GM18526 (cell line): ENCODE measurements around the gene TTLL11.

Experiments used
- POLR2A ChIP-seq: IDR thresholded peaks from 3 replicates; pipeline ENCODE4 v1.6.1; 2011; ENCODE audit not compliant: insufficient read length; ENCODE audit errors: extremely low read depth

The TTLL11 gene

DNA sequence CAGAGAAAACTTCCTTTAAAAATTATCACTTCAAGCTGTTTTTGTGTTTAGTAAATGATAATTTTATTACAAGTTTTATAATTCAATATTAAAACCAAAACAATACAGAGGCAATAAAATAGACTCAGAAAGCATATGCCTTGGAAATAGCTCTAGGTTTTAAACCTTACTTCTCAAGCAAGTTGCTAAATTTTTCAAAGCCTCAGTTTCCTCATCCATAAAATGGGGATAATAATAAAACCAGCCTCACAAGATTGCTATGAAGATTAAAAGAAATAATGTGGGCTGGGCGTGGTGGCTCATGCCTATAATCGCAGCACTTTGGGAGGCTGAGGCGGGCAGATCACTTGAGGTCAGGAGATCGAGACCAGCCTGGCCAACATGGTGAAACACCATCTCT lies 62.8 kb downstream of the TTLL11 start:
- TF ChIP-seq POLR2A: no peak

DNA sequence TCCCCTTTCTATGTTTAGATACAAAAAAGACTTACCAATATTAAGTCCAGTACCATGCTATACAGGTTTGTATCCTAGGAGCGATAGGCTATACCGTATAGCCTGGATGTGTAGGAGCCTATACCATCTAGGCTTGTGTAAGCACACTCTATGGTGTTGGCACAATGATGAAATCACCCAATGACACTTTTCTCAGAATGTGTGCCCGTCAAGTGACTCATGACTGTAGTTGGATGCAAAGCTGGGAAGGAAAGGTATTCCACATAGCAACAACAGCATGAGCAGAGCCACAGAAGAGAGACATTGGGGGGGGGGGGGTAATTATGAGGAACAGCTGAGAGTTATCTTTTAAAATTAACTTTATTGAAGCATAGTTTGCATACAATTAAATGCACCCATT lies 63.2 kb downstream of the TTLL11 start:
- no peak for TF ChIP-seq POLR2A

DNA sequence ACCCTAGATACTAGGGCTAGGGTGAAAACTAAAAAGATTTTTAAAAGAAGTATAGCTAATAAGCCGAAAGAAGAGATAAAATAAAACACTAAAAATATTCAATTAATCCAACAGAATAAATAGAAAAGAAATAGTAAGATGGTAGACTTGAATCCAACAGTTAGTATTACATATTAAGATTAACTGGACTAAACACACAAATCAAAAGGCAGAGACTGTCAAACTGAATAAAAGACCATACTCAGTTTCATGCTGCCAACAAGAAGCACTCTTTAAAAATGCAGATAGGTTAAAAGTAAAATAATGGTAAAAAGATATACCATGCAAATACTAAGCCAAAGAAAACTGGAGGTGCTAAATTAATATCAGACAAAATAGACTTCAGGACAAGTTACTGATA lies 65.0 kb downstream of the TTLL11 start:
- TF ChIP-seq POLR2A: no peak

DNA sequence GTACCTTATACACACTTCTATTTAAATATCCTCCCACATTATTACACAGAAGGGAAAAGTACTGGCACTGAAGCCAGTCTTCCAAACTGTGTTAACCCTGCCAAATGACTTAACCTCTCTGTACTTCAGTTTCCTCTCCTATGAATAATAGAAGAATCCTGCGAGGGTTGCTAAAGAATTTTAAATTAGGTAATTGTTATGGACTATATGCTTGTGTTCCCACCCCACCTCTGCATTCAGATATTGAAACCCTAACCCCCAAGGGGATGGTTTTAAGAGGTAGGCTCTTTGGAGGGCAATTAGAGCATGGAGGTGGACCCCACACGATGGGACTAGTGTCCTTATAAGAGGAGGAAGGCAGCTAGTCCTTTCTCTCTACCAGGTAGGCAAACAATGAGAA lies 72.7 kb downstream of the TTLL11 start:
- TF ChIP-seq POLR2A: no peak

DNA sequence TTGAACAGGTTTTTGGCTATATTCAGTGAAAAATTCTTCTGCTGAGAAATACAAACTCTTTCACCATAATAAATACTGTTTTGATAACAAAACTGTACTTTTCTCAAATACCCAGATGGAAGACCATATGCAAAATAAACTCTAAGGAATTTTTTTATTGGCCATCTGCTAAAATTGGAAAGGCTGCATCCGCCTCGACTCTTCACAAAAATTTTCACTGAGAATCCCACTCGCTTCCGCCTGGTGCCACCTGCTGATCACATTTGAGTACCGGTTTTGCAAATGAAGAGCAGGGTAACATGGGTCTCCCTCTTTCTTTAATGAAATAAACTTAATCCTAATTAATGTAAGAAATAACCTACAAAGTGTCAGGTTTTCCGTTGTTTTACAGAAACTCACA lies 76.4 kb downstream of the TTLL11 start:
- TF ChIP-seq POLR2A: no peak

DNA sequence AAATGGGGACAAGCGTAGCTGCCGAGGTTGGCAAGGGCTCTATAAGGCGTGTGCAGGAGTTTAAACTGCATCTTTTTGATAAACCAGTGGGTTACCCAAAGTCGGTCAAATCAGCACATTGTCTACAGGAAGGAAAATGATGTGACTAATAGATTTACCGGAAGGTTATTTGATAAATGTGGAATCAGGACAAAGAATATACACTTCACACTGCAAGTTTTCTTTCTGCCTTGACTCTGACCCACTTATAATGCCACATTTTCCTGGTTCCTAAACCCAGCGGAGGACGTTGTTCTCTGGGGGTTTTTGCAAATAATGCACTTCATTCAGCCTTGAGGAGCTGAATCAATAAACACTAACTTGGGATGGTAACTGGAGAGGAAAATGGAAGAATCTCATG lies 76.8 kb downstream of the TTLL11 start:
- no peak for TF ChIP-seq POLR2A

DNA sequence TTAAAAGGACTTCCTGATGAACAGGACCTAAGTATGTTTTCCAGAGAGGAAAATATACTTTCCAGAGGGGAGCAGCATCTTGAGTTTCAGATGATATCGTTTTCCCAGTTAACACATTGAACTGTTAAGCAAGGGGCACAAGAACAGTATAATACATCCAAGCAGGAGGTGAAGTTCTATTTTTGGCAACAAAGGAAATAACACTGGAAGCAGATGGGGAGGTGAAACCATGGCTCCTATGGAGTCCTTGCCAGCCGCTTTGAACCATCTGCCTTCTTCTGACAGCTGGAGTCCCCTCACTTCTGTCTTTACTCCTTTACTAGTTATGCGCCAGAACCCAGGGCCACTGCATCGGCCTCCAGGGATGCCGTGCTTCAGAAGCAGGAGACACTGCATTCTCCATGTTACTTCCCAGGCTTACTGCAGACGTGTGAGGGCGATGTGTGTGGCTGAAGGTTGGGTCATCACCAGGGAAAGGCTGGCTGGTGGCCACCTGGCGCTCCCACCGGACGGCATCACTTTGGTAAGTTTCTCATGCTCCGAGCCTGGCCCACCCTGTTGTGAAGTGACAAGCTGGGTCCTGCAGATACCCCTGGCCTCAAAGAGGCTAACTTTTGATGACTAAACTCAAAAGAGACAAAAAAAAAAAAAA lies 77.8 kb downstream of the TTLL11 start:
- no peak for TF ChIP-seq POLR2A

DNA sequence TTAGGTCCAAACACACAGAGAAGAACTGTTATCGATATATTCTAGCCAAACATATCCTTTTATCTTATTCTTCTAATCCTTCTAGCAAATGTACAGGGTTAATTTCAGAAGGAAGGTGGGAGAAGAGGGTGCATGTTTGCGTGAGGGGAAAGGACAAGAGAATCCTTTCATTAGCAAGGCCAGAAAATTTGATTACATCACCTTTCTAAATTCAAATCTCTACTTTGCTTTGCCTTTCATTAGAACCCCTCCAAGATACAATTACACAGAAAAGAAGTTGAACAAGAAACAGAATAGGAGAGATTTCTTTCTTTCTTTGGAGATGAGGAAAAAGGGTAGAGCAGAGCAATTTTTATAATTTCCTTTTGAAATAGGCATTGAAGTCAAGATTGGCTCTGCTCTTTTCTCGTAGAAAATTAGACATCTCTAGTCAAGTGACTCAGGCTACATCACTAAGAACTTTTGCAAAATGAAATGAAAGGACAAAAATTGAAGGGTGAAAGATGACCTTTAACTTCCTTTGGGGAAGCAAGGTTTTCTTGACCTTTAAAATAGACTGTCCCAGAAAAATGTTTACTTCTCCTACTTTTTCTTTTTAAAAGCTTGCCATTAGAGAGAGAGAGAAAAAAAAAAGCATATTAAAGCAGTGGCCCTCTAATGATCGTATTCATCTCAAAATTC lies 81.2 kb downstream of the TTLL11 start:
- TF ChIP-seq POLR2A: no peak

DNA sequence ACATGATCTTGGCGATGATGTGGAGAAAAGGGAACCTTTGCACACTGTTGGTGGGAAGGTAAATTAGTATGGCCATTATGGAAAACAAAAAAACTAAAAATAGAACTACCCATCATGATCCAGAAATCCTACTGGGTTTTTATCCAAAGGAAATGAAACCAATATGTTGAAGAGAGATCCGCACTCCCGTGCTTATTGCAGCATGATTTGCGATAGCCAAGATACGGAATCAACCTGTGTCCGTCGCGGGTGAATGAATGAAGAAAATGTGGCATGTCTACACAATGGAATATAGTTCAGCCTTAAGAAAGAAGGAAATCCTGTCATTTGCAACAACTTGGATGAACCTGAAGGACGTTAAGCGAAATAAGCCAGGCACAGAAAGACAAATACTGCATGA lies 84.5 kb downstream of the TTLL11 start:
- no peak for TF ChIP-seq POLR2A

DNA sequence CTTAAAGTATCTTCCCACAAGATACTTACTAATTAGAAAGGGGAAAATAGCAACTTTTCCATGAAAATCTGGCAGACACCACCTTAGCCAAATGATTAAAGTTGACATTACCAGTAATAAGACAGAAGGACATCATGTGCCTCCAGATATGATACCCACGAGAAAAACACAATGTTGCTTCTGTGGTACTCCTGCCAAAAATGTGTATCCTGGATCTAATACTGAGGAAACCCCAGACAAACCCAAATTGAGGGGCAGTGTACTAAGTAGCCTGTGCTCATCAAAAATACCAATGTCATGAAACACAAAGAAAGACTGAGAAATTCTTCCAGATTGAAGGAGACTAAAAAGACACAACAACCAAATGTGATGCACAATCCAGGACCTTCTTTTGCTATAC lies 85.3 kb downstream of the TTLL11 start:
- TF ChIP-seq POLR2A: no peak

DNA sequence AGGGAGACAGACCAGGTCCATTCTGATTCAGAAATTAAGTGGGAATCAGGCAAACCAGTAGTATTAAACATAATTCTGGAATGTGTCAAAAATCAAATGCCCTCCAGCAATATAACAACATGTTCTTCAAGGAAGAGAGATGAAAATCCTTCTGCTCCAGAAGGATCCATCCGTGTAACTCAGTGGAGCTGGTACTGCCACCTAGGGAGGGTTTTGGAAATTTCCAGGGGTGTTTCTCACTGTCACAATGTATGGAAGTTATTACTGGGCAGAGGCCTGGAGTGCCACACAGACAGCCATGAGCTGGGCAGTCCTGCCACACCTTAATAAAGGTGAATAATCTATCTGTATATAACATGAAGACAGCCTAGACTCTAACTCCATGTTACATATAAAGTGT lies 87.5 kb downstream of the TTLL11 start:
- TF ChIP-seq POLR2A: no peak

DNA sequence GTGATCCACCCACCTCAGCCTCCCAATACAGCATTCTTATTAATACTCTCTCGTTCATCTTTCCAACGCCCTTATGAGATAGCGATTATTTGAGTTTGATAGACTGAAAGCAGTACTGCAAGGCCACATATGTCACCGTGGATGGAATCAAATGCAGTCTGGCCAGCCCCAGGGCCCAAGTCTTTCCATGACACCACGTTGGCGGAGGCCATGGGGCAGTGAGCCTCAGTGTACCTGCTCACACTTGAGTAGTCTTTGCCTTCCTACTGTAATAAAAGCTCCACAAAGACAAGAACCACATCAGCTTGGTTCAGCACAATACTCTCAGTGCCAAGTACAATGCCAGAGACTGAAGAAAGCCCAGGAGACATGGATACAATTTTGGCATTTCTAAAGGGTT lies 88.5 kb downstream of the TTLL11 start:
- no peak for TF ChIP-seq POLR2A

DNA sequence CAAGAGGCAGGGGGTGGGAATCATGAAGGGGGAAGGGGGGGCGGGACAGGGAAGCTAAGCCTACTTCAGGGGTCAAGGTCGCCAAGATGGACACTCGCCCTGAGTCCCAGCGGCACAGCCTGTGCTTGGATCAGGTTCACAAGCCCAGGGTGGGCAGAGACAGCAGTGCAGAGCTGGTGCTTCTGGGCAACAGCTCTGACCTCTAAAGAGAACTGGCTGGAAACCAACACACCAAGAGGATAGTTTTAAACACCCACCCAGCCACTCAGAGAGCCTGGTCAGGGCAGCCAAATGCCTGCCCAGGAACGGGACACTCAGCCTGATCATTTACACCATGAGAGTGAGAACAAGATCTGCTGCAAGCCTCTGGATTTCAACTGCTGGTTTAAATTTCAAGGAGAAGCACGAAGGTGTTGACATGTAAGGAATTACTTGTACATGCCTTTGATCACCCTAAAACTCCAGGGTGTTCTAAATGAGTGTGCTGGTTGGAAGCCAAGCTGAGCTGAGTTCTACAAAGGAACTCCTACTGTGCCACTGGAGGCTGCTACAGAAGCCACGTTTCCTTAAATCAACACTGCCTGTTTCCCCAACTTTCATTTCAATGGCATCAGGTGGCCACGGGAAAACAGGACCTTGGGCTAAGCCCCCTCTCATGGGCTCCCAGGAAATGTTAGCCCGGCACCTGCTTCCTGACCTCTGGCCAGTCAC lies 91.5 kb downstream of the TTLL11 start:
- no peak for TF ChIP-seq POLR2A

DNA sequence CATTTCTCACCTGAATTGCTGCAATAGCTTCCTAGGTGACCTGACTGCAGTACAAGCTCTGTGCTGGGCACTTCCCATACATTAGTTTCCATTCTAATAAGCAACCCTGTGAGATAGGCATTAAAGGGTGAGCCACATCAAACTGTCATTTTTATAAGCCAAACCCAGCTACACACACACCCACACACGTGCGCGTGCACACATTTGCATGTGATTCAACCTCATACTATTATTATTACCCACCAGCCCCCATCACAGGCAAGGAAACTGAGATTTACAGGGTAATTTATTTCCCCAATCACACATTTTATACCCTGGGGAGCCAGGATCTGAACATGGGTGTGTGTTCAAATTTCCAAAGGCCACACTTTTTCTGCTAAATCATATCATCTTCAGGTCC lies 93.6 kb downstream of the TTLL11 start:
- TF ChIP-seq POLR2A: no peak

DNA sequence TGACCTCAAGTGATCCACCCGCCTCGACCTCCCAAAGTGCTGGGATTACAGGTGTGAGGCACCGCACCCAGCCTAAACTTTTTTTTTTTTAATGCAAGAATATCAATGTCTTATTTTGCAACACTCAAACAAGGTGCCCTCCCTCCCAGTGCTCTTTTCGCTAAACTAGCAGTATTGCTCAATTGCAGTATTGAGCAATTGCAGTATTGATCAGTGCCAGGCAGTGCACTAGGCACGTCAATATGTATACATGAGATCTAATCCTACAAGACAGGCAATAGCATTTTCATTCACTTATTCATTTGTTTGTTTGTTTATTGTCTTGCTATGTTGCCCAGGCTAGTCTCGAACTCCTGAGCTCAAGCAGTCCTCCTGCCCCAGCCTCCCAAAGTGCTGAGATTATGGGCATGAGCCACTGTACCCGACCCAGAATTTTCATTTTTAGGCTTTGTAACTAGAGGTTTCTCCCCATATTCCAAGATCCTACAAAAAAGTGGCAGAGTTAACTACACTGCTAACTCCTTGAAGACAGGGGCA lies 94.5 kb downstream of the TTLL11 start:
- no peak for TF ChIP-seq POLR2A

DNA sequence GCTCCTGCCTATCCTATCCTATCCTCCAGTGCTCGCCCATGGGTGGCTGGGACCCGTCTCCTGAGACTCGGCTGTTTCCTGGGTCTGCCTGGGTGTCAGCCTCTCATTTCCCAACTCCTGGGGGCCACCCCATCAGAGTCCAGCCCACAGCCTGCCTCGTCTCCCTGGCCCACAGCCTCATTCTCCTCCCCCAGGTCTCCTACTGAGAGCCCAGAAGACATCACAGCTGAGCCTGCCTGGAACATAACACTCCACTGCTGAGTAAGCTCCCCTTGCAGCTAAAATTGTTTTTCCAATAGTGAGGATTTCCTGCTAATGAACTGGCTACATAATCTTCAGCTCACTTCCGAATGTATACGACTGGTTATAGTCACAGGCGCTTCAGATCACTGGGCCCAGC lies 95.3 kb downstream of the TTLL11 start:
- no peak for TF ChIP-seq POLR2A
